Aorta (tissue), 5 donors: ENCODE measurements around the gene CCDC81. TPM values are rescaled to one million over a fixed set of nuclear protein-coding genes. Genes with fewer than 3 reads are reported as not detected.

Experiments
- ATAC-seq: fragments of 200-7000 bp; cut with Tn5 transposase; one replicate; pipeline ENCODE4 v1.9.1; 2022; ENCODE audit warnings: moderate library complexity; ENCODE audit not compliant: low FRiP score
- DNase-seq, 2 donors: peaks; one replicate each; pipeline ENCODE4 v3.0.0-alpha.2; 2020
- H3K27ac ChIP-seq, 2 donors: one replicate each; pipeline ENCODE4 v1.5.1; 2013; ENCODE audit warnings: low read length in 2 of 2, mild to moderate bottlenecking in 2 of 2, moderate library complexity in 2 of 2, control low read depth in 1 of 2, inconsistent platforms in 1 of 2, low read depth in 1 of 2
- H3K27me3 ChIP-seq, 2 donors: one replicate each; pipeline ENCODE4 v1.6.1; 2013; ENCODE audit warnings: control low read depth in 1 of 2, low read length in 1 of 2, mild to moderate bottlenecking in 1 of 2, moderate library complexity in 1 of 2; ENCODE audit not compliant: insufficient read depth in 2 of 2, control insufficient read depth in 1 of 2
- H3K36me3 ChIP-seq, 2 donors: one replicate each; pipeline ENCODE4 v1.6.1; 2013; ENCODE audit warnings: control low read depth in 1 of 2, low read length in 1 of 2, mild to moderate bottlenecking in 1 of 2; ENCODE audit not compliant: insufficient read depth in 2 of 2, control insufficient read depth in 1 of 2
- H3K4me1 ChIP-seq, 2 donors: one replicate each; pipeline ENCODE4 v1.6.1; 2013; ENCODE audit warnings: low read length in 2 of 2, control low read depth in 1 of 2, mild to moderate bottlenecking in 1 of 2, moderate library complexity in 1 of 2; ENCODE audit not compliant: insufficient read depth in 2 of 2, control insufficient read depth in 1 of 2
- H3K4me3 ChIP-seq, 2 donors: one replicate each; pipeline ENCODE4 v1.5.1; 2013; ENCODE audit warnings: low read length in 2 of 2, control low read depth in 1 of 2, mild to moderate bottlenecking in 1 of 2
- H3K9me3 ChIP-seq: one replicate; pipeline ENCODE4 v1.6.1; 2013; ENCODE audit warnings: mild to moderate bottlenecking, low read length; ENCODE audit not compliant: control insufficient read depth
- WGBS, 2 donors: extraction: QIAGEN DNeasy Blood & Tissue Kit; methylation state at CpG; one replicate each; pipeline ENCODE4 v1.1.7; 2013; 5-methylcytosine and 5-hydroxymethylcytosine counted together
- intact Hi-C, 2 donors: fragments of 100-400 bp; cut with DNase I; formaldehyde crosslinking; loops; one replicate each; pipeline versions ENCODE4 v1.14.2 to v1.15.0; 2022
- polyA plus RNA-seq, 2 donors: library from polyadenylated mRNA; stranded (reverse); fragments of 200-250 nt; gene quantifications; one replicate each; pipeline ENCODE4 v1.2.3, GENCODE V29; 2013
- total RNA-seq, 2 donors: library from RNA; stranded (reverse); fragmentation: NEBNext Ultra II Directional; extraction: Animal tissue kit (Norgen Biotek cat#: 25700); gene quantifications; one replicate each; pipeline ENCODE4 v1.2.1, GENCODE V29; 2021
- donor health status: healthy with polysubstance abuse.
- donor health status: Bipolar disorder and iron deficiency.
- donor health status: DM: no; HTN: no; CAD: no.
- donor health status: DM: no; HTN: no; CAD: no.
- donor health status: DM: yes; HTN: yes; CAD: no.

Gene CCDC81
- total and polyA plus RNA-seq, 4 donors: 0.63 to 7.0 (median 2.3) TPM

DNA sequence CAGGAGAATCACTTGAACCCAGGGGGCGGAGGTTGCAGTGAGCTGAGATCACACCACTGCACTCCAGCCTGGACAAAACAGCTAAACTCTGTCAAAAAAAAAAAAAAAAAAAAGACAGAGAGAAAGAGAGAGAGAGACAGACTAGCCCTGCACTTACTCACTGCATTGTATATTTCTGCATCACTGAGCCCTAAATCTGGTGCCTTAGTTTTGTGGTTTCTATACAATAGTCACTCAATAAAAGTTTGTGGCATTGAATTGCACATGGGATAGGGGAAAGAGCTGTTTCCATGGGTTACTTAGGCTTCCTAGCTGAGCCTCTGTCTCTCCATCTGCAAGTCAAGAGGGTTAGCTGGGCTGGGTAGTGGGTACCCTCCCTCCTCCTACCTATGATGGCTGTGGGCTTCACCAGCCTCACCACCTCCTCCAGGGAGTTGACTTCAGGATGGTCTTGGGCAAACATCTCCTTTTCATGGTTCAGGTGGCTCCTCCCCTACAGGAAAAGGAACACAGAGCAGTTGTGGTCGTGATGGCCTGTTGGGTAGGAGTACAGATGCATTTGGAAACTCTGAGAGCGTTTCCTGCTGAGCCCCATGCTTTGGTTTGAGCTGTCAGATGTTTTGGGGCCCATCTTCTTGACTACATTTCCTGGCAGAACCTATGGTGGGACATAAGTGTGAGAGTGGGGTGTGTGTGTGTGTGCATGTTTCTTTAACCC, 73.2 kb downstream of the CCDC81 start:
- no peak overlapping the region for H3K27ac ChIP-seq
- DNase-seq: no peak
- H3K36me3 ChIP-seq: peaks cover 5 to 8% of the 10 kb centered on the region in 2 donors
- H3K4me1 ChIP-seq: no peaks in the 10 kb centered on the region
- 94 to 98% methylated on average over 3 of the region's 3 CpGs for WGBS, 2 donors
- no peak overlapping the region for H3K4me3 ChIP-seq
- no peak for ATAC-seq
- intact Hi-C loops: no loop called here
- H3K9me3 ChIP-seq: no peaks in the 10 kb centered on the region
- H3K27me3 ChIP-seq: no peaks in the 10 kb centered on the region

DNA sequence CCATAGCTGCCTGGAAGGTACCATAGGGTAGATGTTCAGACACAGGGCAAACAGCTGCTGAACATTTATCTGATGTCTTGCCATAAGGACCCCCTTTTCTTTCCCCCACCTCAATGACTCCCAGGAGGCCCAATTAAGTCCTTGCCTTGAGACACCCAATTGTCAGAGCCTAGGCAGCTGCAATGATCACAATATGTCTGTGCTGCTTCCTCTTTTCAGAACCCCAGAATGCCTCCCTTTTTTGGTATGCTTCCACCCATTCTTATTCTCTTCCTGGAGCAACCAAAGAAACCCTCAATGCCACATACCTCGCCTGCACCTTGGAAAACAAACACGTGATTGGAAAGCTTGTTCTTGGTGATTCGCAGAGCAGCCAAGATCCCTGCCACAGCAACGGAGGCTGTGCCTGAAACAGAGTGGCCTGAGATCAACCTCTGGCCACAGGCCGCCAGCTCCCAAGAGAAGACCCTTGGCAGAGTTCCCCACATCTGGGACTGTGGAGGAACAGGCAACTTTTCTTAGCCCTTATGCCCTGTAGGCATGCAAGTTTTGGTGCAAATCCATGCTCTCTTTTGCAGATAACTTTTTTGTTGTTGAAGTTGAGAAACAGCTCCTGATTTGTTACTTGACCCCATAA, 75.4 kb downstream of the CCDC81 start:
- Histone ChIP-seq H3K27ac (no peak overlapping the region), H3K4me3 (no peak overlapping the region), H3K9me3 (no peaks in the 10 kb centered on the region), H3K4me1 (no peaks in the 10 kb centered on the region), H3K27me3 (no peaks in the 10 kb centered on the region), H3K36me3 (peaks cover 0 to 2% of the 10 kb centered on the region in 2 donors)
- no peak for DNase-seq
- ATAC-seq: no peak
- WGBS, 2 donors: 67 to 69% methylated on average over 5 of the region's 5 CpGs
- intact Hi-C loops: loop anchor here (10.0 kb wide), 1 partner anchor 465 kb away; no protein-coding TSS in a partner anchor

DNA sequence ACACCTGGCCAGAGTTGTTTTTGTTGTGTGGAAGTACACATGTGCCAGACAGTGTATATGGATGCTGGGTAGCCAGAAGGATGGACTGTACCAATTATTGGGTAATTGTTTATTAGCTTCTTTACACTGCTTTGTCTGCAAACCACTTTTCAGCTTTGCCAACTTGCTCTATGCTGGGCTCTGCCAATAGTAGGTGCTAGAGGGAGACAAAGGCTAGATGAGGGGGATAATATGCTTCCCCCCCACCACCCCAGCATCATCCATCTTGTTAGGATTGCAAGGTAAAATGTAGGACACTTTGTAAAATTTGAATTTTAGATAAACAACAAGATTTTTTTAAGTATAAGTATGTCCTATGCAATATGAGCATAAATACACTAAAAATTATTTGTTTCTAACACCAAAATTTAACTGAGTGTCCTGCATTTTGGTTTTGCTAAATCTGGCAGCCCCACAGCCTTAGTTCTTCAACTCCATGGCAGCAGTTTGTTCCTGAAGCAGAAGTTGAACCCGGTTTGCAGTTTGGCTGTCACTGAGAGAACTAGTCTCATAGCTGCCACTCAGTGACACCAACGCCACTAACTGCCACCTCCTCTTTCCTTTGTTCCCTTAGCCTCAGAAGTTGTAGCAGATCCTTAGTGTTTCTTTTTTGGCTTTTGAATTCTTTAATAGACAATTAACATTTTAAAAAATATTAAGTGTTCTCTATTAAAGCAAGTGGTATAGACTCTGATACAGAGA, 78.8 kb downstream of the CCDC81 start:
- intact Hi-C loops: loop anchor here (10.0 kb wide), 1 partner anchor 461 kb away; no protein-coding TSS in a partner anchor
- Histone ChIP-seq H3K9me3 (no peaks in the 10 kb centered on the region), H3K27ac (no peak overlapping the region), H3K27me3 (no peaks in the 10 kb centered on the region), H3K4me3 (no peak overlapping the region), H3K4me1 (peaks cover 0 to 4% of the 10 kb centered on the region in 2 donors), H3K36me3 (no peaks in the 10 kb centered on the region)
- 78 to 88% methylated on average over 2 of the region's 2 CpGs for WGBS, 2 donors
- DNase-seq: no peak
- ATAC-seq: no peak

DNA sequence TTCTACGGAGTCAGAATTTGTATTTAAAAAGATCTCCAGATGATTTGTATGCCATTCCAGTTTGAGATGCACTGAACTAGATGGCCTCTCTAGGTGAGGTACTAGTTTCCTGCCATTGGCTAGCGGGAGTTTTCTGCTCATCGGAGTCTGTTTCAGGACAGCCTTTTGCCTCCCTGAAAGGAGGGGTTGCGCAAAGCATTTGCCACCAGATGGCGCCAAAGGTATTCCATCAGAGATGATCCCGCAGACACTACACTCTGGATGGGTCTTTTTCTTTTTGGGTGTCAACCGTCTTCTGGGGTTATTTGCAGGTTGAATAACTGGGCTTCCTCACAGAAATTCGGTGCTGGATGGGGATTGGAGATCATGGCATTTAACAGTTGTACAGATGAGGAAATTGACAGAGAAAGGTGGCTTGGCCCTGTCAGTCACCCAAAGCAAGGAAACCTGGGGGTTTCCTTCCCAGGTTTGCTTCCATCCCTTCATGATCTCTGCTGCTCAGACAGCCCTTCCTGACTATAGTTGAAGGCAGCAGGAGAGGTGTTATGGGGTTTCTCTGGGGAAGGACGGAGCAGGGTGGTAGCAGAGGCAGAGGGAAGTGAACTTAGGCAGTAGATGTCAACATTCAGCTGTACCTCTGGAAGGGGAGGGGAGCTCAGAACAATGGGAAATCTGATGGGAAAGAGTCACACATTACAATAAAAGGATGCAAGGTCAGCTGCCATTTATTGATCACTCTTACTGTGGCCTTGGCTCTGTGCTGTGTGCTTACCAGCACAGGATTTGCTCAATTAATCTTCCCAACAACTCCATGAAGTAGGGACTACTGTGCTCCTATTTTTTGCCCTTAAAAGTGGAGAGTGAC, 81.6 kb downstream of the CCDC81 start:
- peak overlapping the region in 1 of 2 donors; percentile 3 for H3K27ac ChIP-seq
- peaks cover 0 to 15% of the 10 kb centered on the region in 2 donors for H3K4me1 ChIP-seq
- ATAC-seq: peak; percentile 84
- H3K9me3 ChIP-seq: no peaks in the 10 kb centered on the region
- H3K36me3 ChIP-seq: no peaks in the 10 kb centered on the region
- peak; percentile 86 to 93 for DNase-seq
- no peak overlapping the region for H3K4me3 ChIP-seq
- 12 to 14% methylated on average over 9 of the region's 9 CpGs for WGBS, 2 donors
- no peaks in the 10 kb centered on the region for H3K27me3 ChIP-seq
- intact Hi-C loops: loop anchor here (2.0 to 10.0 kb wide), 4 partner anchors 150 to 458 kb away; no protein-coding TSS in a partner anchor

DNA sequence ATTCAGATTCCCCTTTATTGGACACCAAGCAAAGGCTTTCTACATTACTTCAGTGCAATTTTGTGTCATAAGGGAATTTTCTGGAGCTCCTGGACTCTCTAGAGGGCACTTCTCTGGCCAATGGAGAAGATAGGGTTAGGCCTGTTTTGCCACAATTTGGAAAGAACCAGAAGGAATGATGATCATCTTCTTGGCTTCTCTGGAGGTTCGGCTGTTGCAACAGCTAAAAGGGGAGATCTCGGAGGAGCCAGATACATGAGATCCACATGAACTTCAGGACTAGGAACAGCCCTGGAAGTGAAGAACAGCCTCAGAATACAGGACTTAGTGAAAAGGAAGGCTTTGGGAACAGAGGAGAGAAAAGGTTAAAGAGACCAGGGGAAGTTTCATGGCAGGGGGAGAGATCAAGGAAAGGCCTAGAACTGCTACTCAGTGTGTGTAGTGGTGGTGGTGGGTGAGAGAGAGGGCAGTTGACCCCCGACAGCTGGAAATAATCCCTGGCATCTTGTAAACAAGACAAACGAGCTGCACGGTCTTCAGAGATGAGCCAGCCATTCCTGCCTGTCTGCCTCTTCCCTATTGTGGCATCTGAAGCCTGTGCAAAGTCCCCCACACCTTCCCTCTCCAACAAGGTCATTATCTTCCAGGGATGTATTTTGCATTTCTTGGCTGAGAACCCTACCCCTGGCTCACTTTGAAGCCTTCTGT, 83.8 kb downstream of the CCDC81 start:
- ATAC-seq (peak; percentile 43), DNase-seq (no peak)
- 88 to 90% methylated on average over 5 of the region's 5 CpGs for WGBS, 2 donors
- Histone ChIP-seq H3K36me3 (peaks cover 0 to 2% of the 10 kb centered on the region in 2 donors), H3K4me3 (no peak overlapping the region), H3K4me1 (peaks cover 0 to 15% of the 10 kb centered on the region in 2 donors), H3K27me3 (no peaks in the 10 kb centered on the region), H3K9me3 (no peaks in the 10 kb centered on the region), H3K27ac (peak overlapping the region in 1 of 2 donors; percentile 5)
- intact Hi-C loops: loop anchor here (10.0 kb wide), 1 partner anchor 456 kb away; no protein-coding TSS in a partner anchor

DNA sequence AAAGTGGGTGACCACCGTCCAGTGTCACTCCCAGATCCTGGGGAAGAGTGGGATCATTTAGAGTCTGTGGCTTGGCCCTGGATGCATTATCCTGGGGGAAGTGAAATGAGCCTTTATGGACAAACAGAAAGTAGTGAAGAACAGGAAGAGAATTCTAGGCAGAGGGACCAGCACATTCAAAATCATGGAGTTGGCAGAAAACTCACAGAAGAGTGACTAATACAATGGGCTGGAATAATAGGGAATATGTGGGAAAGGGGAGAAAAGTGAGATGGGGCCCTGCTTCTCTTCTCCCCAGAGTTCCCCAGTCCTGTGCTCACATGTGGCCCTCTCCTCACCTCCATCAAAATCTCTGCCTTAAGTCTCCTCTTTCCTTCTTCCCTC, 84.3 kb downstream of the CCDC81 start:
- Histone ChIP-seq H3K4me1 (peaks cover 0 to 15% of the 10 kb centered on the region in 2 donors), H3K4me3 (no peak overlapping the region), H3K36me3 (peaks cover 0 to 2% of the 10 kb centered on the region in 2 donors), H3K27me3 (no peaks in the 10 kb centered on the region), H3K27ac (peak overlapping the region in 1 of 2 donors; percentile 5), H3K9me3 (no peaks in the 10 kb centered on the region)
- WGBS, 2 donors: 66 to 84% methylated on average over 1 of the region's 1 CpG
- intact Hi-C loops: loop anchor here (10.0 kb wide), 1 partner anchor 456 kb away; no protein-coding TSS in a partner anchor
- DNase-seq (no peak), ATAC-seq (no peak)

DNA sequence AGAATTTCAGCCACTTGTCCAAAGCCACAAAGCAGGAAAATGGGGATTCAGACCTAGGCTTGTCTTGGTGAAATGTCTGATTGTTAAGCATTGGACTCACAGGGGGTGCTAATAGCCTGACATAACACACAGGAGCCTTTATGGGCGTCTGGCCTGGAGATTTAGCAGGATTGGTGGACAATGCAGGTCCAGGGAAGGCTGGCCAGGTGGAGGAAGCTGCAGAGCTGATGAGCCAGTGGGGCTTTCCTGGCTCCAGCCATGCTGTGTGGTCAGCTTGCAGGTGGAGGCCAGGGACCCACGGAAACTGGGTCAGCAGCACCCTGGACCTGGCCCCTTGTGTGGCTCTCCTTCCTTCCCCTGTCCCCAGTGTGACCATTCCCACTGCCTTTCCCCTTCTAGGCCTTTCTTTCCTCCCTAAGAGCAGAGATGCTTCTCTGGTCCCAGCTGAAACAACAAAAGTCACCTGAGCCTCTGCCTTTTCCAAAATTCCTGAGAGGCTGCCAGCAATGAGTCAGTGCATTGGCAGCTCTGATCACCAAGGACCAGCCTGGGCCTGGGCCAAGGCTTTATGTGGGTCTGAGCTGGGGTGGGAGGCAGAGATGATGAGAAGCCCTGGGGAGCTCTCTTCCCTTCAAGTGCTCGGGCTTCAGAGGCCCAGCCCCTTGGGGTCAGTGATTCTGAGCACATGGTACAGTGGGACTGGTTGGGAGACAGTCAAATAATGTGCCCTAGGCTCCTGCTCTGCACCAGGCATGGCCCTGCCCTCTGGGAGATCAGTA, 85.2 kb downstream of the CCDC81 start:
- 44 to 55% methylated on average over 3 of the region's 3 CpGs for WGBS, 2 donors

More for the DNA sequence above, 85.2 kb downstream of the CCDC81 start:
- Histone ChIP-seq H3K36me3 (peaks cover 0 to 2% of the 10 kb centered on the region in 2 donors), H3K4me1 (peaks cover 0 to 15% of the 10 kb centered on the region in 2 donors), H3K27ac (peak overlapping the region in 1 of 2 donors; percentile 43), H3K27me3 (no peaks in the 10 kb centered on the region), H3K9me3 (no peaks in the 10 kb centered on the region), H3K4me3 (no peak overlapping the region)
- ATAC-seq: no peak
- intact Hi-C loops: loop anchor here (10.0 kb wide), 1 partner anchor 455 kb away; no protein-coding TSS in a partner anchor
- peak; percentile 82 to 85 for DNase-seq
